Heart left ventricle (tissue), 16 donors: ENCODE results near the gene ARVCF. TPM values are rescaled to one million over a fixed set of nuclear protein-coding genes. Genes with fewer than 3 reads are reported as not detected.
"Not testable (repeated sequence)": the region's sequence is repeated elsewhere in the genome, so short reads cannot be mapped to it uniquely, and the experiment has no call there.

Experiments used
- ATAC-seq, 4 donors: fragments of 200-7000 bp; cut with Tn5 transposase; one replicate each; pipeline ENCODE4 v1.9.1; 2020 to 2022; ENCODE audit warnings: moderate library complexity in 4 of 4, mild to moderate bottlenecking in 3 of 4, moderate number of reproducible peaks in 1 of 4
- DNase-seq, 5 donors: peaks; one replicate each; pipeline ENCODE4 v3.0.0-alpha.2; 2020
- H3K27ac ChIP-seq, 12 donors: fragments of 200-600 bp; sonication (generic) in 4 of 12; one replicate each; pipeline versions ENCODE4 v1.5.0 to v1.8.0; 2016 to 2022; ENCODE audit warnings: mild to moderate bottlenecking in 2 of 12
- H3K27me3 ChIP-seq, 9 donors: fragments of 200-600 bp; sonication (generic) in 2 of 9; one replicate each; pipeline versions ENCODE4 v1.5.1 to v1.8.0; 2016 to 2022; ENCODE audit warnings: mild to moderate bottlenecking in 3 of 9
- H3K36me3 ChIP-seq, 9 donors: fragments of 200-600 bp; sonication (generic) in 2 of 9; one replicate each; pipeline versions ENCODE4 v1.5.0 to v1.8.0; 2018 to 2022; ENCODE audit warnings: mild to moderate bottlenecking in 2 of 9
- H3K4me1 ChIP-seq, 12 donors: fragments of 200-600 bp; sonication (generic) in 4 of 12; one replicate each; pipeline versions ENCODE4 v1.5.0 to v1.8.0; 2016 to 2022; ENCODE audit warnings: mild to moderate bottlenecking in 3 of 12
- H3K4me3 ChIP-seq, 12 donors: fragments of 200-600 bp; sonication (generic) in 4 of 12; one replicate each; pipeline versions ENCODE4 v1.5.0 to v1.8.0; 2017 to 2022; ENCODE audit warnings: mild to moderate bottlenecking in 9 of 12, moderate library complexity in 4 of 12
- H3K9me3 ChIP-seq, 12 donors: fragments of 200-600 bp; sonication (generic) in 4 of 12; one replicate each; pipeline versions ENCODE4 v1.5.0 to v1.8.0; 2016 to 2022; ENCODE audit warnings: mild to moderate bottlenecking in 1 of 12
- POLR2A ChIP-seq, 2 donors: fragments of 450-650 bp; IDR thresholded peaks; one replicate each; pipeline ENCODE4 v1.6.1; 2017; ENCODE audit warnings: antibody characterized with exemption in 2 of 2, mild to moderate bottlenecking in 2 of 2, moderate library complexity in 2 of 2
- WGBS, 4 donors: extraction: QIAGEN DNeasy Blood & Tissue Kit in 2 of 4; methylation state at CpG; one replicate each; pipeline versions ENCODE4 v1.1.5 to v1.1.7; 2013 to 2018; 5-methylcytosine and 5-hydroxymethylcytosine counted together
- intact Hi-C, 10 donors: fragments of 100-400 bp; cut with DNase I; formaldehyde crosslinking; loops; one replicate each; pipeline versions ENCODE4 v1.11.1 to v1.14.2; 2022
- polyA plus RNA-seq, 2 donors: library from polyadenylated mRNA; stranded (reverse); fragments of 200-250 nt; gene quantifications; one replicate each; pipeline ENCODE4 v1.2.3, GENCODE V29; 2013
- total RNA-seq, 9 donors: library from RNA; depleted of rRNA in 2 of 9; stranded (reverse); fragments of >200 nt in 2 of 9; fragmentation: NEBNext Ultra II Directional in 3 of 9; extraction: Animal tissue kit (Norgen Biotek cat#: 25700) in 3 of 9; gene quantifications; one replicate each; pipeline versions ENCODE4 v1.1.0 to v1.2.4, GENCODE V29; 2016 to 2023
- TF ChIP-seq, protein P1 (sequence below), 12 donors: fragments of 200-600 bp; sonication (generic) in 4 of 12; IDR thresholded peaks; one replicate each; pipeline versions ENCODE4 v1.5.0 to v1.8.0; 2018 to 2022; ENCODE audit warnings: antibody characterized with exemption in 12 of 12, mild to moderate bottlenecking in 5 of 12
- donor health status: ischemic (EF 13 %, LVEDD 7.1; RV severe dilation, severe dysfunction).
- donor health status: healthy with polysubstance abuse.
- donor health status: DM: no; HTN: yes; CAD: no.
- donor health status: DM: no; HTN: no; CAD: no.
- donor health status: ischemic (EF 25% LVEDD 6.9; RV normal size, moderate dysfunction).
- donor health status: ischemic (EF 25% LVEDD 5.7; RV mildly dilated, moderate dysfunction).
- donor health status: healthy.
- donor health status: DM: yes; HTN: yes; CAD: no.
- donor health status: ischemic (EF 35%, LVEDD 5.7; RV mildly dilated, moderate dysfunction).
- donor health status: nonischemic (EF 11% LVEDD 7.7; RV severe dilation, severe dysfunction).
- donor health status: DM: yes; HTN: yes; CAD: no.
- donor health status: PGD.
- donor health status: ischemic (EF 29% LVEDD 5.4; RV normal size, mild dysfunction).
- donor health status: nonischemic (EF 23%, LVEDD 6.1; RV moderate dilation, normal function).

Gene ARVCF
- total and polyA plus RNA-seq, 11 donors = 21.2 to 46.6 (median 33.3) TPM

GRCh38 chr22:19940536-19941364, 75.9 kb downstream of the ARVCF start:
- H3K9me3 ChIP-seq = peaks cover 0 to 1% (median 0%) of the 10 kb centered on the region in 12 donors
- DNase-seq (peak in 1 of 5 donors; percentile 33), ATAC-seq (no peak)
- peak overlapping the region; percentile 65 to 99 (median 87) for H3K4me3 ChIP-seq
- intact Hi-C loops = loop anchor here in 1 of 10 donors (5.0 kb wide), 1 partner anchor 88 kb away; the partner anchor contains the start of genes GNB1L and RTL10
- peaks cover 4 to 62% (median 29%) of the 10 kb centered on the region in 12 donors for H3K4me1 ChIP-seq
- TF ChIP-seq, protein P1, sequence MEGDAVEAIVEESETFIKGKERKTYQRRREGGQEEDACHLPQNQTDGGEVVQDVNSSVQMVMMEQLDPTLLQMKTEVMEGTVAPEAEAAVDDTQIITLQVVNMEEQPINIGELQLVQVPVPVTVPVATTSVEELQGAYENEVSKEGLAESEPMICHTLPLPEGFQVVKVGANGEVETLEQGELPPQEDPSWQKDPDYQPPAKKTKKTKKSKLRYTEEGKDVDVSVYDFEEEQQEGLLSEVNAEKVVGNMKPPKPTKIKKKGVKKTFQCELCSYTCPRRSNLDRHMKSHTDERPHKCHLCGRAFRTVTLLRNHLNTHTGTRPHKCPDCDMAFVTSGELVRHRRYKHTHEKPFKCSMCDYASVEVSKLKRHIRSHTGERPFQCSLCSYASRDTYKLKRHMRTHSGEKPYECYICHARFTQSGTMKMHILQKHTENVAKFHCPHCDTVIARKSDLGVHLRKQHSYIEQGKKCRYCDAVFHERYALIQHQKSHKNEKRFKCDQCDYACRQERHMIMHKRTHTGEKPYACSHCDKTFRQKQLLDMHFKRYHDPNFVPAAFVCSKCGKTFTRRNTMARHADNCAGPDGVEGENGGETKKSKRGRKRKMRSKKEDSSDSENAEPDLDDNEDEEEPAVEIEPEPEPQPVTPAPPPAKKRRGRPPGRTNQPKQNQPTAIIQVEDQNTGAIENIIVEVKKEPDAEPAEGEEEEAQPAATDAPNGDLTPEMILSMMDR (IDR thresholded peaks at IDR 0.05) = no peak
- no peak for TF ChIP-seq POLR2A (IDR thresholded peaks at IDR 0.05)
- no peaks in the 10 kb centered on the region for H3K27me3 ChIP-seq
- 74 to 81% (median 77%) methylated on average over 18 to 21 of the region's 21 CpGs for WGBS, 4 donors
- peaks cover 0 to 6% (median 0%) of the 10 kb centered on the region in 9 donors for H3K36me3 ChIP-seq
- H3K27ac ChIP-seq = peak overlapping the region in 11 of 12 donors; percentile 88 to 99 (median 94)

DNA sequence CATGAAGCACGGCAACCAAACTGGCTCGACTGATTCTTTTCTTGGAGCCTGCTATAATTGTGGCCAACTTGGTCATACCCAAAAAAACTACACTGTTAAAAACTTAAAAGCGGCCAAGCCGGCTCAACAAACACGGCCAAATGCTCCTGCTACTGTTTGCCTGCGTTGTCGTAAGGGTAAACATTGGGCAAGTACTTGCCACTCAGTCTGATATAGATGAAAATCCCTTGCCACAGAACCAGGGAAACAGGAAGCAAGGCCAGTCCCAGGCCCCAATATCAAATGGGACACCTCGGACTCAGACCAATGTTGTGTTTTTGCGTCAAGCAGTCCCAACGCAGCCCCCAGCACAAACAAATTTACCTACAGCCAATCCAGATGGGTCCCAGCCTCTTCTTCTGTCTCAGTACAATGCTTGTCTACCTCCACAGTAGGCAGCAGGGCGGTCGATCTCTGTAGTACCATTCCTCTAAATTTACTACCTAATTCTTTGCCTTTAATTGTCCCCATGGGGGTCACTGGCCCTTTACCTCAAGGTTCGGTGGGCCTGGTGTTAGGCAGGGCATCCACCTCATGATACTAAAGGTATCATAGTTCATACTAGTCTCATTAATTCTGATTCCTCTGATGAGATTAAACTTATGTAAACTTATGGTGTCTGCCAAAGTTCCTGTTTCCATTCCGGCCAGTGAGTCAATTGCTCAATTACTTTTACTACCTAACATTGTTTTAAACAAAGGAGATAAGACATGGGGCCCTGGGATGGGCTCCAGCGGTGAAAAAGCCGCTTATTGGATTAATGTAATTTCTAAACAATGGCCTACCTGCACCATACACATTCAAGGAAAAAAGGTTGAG, 78.8 kb downstream of the ARVCF start:
- TF ChIP-seq, protein P1 (IDR thresholded peaks at IDR 0.05) = no peak
- Histone ChIP-seq H3K36me3 (peaks cover 0 to 6% (median 0%) of the 10 kb centered on the region in 9 donors), H3K4me3 (no peak overlapping the region), H3K9me3 (peaks cover 0 to 12% (median 0%) of the 10 kb centered on the region in 12 donors), H3K27ac (peak overlapping the region in 1 of 12 donors; percentile 37), H3K4me1 (peaks cover 4 to 49% (median 16%) of the 10 kb centered on the region in 12 donors), H3K27me3 (no peaks in the 10 kb centered on the region)
- intact Hi-C loops = no loop called here
- DNase-seq = no peak
- ATAC-seq = no peak
- WGBS, 4 donors = 93 to 95% (median 95%) methylated on average over 16 of the region's 16 CpGs

DNA sequence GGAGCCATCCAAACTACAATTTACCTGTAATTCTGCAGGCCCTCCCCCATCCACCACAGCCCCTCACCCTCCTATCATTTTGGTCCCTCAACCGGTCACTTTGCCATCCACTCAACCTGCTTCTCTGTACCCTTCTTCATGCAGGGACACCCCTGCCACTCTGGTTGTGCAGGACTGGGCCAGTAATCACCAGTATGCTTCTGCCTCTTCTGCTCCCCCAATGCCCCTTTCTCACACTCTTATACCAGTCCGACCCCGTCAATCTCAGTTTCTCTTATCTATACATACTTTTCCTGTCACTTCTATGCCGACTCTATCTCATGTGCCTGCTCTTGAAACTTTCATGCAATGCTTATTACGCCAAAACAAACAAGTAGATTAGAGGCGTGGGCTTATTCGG, 80.1 kb downstream of the ARVCF start:
- DNase-seq (no peak), ATAC-seq (no peak)
- no peak for TF ChIP-seq POLR2A (IDR thresholded peaks at IDR 0.05)
- TF ChIP-seq, protein P1 (IDR thresholded peaks at IDR 0.05) = no peak
- Histone ChIP-seq H3K4me3 (no peak overlapping the region), H3K36me3 (peaks cover 0 to 6% (median 0%) of the 10 kb centered on the region in 9 donors), H3K9me3 (peaks cover 0 to 12% (median 0%) of the 10 kb centered on the region in 12 donors), H3K27ac (no peak overlapping the region), H3K27me3 (no peaks in the 10 kb centered on the region), H3K4me1 (peaks cover 0 to 51% (median 9%) of the 10 kb centered on the region in 12 donors)
- whole genome bisulfite sequencing, 4 donors = 81 to 88% (median 82%) methylated on average over 7 of the region's 7 CpGs
- intact Hi-C loops = no loop called here

GRCh38 chr22:19935123-19935718, 81.4 kb downstream of the ARVCF start:
- ATAC-seq, intact Hi-C loops, H3K27ac ChIP-seq, DNase-seq, H3K27me3 ChIP-seq, H3K4me3 ChIP-seq, H3K36me3 ChIP-seq: not testable (repeated sequence)
- Histone ChIP-seq H3K9me3 (peaks cover 0 to 12% (median 0%) of the 10 kb centered on the region in 12 donors), H3K4me1 (peaks cover 0 to 40% (median under 1%) of the 10 kb centered on the region in 12 donors)
- 94 to 96% (median 95%) methylated on average over 11 of the region's 11 CpGs for WGBS, 4 donors
